GM19043 (cell line): Measurements from ENCODE around the gene PALM.

Source experiments
- ATAC-seq: cut with Tn5 transposase; IDR thresholded peaks from one replicate; pipeline ENCODE4 v1.9.1; 2021; ENCODE audit warnings: low read depth; ENCODE audit not compliant: unreplicated experiment

The PALM gene

DNA sequence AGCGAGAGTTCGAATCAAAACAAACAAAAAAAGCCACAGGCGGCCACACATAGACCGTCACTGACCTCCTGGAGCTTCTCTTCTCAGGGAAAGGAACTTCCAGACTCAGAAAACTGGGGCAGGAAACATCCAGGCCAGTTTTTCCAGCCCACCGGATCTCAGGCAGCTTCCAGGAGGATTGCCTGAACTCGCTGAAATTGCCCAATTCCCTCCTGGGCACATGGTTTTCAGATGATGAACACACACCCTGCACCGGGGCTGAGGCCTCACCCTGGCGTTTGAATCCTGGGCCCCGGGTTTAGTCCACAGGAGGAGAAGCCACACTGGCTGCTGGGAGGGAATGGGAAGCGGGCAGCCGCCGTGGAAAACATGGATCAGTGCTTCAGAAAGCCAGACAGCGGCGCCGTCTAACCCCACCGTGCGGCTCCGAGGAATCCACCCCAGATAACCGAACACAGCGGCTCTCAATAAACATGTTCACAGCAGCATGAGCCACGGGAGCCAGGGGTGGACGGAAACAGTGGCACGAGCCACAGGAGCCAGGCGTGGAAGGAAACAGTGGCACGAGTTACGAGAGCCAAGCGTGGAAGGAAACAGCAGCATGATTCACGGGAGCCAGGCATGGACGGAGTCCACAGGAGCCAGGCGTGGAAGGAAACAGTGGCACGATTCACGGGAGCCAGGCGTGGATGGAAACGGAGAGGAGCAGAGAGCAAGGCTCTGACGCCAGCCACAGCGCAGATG is 70.3 kb downstream of the PALM start:
- no peak for ATAC-seq

- no peak for ATAC-seq
Observed at GRCh38 chr19:780935-781334, 72.2 kb downstream of the PALM start.

- no peak for ATAC-seq
Observed at GRCh38 chr19:781800-782184, 73.1 kb downstream of the PALM start.

DNA sequence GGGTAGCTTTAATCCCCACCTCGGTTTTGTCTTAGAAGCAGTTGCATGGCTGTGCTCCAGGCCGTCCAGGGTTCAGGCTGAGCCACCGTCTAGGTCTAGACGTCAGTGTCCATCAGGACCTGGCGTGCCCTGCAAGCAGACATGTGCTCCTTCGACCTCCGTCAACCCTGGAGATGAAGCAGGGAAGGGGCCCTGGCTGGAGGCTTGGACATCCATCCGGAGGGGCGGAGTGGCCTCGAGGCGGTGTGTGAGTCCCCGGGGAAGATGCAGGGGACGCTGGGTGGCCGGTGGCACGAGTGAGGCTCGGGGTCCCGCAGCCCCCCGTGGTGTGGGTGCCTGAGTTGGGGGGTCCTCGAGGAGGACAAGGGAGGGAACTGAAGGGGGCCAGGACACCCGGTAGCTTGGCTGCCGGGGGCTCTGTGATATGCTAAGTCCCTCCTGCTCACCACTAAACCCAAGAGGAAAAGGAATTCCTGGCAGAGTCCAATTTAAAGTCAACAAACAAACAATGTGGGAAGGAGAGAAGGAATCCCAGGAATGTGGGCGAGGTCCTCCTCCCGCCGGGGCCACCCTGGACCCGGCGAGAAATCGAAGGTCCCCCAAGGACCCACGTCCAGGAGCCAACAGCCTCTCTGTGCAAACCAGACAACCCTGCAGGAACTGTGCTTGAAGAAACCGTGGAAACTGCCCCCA is 73.6 kb downstream of the PALM start:
- ATAC-seq, result no peak

DNA sequence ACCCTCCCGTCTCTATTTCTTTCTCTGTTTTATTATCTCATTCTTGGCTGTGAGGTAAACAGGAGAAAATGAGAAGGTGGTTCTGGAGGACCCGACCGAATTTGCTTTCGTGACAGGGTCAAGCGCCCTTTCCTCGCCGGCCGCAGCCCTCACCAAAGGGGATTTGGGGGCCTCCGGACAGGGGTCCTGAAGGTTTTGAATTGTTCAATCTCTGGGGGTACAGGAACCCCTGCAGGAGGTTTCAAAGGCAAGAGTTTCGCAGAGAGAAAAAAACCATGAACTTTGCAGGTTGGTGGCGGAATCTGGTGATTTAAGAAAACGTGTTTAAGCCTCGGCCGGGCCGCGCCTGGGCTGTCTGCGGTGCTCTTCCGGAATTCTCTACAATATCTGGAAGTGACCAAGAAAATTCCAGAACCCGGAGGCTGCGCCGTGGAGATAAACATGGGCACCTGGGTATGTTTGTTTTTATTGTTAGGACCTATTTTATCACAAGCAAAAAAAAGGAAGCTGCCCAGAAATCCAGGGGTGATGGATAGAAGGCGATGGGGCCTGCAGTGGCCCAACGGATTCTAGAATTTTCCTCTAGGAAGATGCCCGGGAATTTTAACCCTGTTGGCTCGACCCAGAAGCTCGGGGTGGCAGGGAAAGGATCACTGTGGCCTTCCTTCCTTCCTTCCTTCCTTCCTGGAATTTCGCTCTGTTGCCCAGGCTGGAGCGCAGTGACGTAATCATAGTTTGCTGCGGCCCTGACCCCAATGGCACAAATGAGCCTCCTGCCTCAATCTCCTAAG is 74.3 kb downstream of the PALM start:
- ATAC-seq, result no peak

- ATAC-seq, result no peak
Observed at GRCh38 chr19:784541-784940, 75.8 kb downstream of the PALM start.

DNA sequence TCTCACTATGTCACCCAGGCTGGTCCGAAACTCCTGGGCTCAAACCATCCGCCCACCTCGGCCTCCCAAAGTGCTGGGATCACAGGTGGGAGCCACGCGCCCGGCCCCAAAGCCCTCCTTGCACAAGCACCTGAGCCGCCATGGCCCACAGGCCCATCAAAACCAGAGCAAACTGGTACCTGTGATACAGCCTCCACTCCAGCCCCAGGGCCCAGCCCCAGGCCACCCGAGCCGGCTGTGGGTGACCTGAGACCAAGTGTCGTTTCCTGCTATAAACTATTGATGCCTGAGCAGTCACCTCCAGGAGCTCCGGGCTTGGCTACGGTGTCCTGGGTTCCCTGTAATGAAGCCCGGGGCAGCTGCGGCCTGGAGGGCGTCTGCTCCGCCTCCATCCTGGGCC is 78.8 kb downstream of the PALM start:
- no peak for ATAC-seq

GRCh38 chr19:788686-788982 is 79.9 kb downstream of the PALM start:
- no peak for ATAC-seq

DNA sequence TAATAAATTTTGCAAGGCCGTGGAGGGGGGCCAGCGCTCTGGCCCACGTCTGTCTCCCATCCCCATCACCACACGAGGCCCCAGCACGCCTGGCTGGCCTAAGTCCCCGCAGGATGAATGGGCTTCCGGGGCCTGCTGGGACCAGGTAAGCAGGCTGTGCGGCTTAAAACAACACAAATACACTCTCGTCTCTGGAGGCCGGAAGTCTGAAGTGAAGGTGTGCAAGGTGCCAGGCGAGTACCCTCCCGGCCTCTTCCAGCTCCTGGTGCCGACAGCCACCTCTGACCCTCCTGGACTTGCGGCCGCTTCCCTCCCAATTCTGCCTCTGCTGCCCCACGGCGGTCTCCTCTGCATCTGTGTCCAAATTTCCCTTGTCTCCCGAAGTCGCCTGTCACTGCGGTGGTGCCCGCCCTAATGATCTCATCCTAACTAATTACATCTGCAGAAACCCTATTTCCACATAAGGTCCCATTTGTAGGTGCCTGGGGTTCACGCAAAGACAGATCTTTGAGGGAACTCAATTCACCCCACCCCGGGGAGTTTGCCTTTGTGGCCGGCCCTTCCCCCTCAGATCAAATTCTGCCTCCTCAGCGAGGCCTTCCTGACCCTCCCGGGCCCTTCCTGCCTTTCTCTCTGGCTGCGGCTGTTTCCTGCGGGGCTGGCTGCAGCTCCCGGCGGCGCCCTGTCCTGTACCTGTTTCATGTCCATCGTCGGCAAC is 80.4 kb downstream of the PALM start:
- ATAC-seq, result no peak

DNA sequence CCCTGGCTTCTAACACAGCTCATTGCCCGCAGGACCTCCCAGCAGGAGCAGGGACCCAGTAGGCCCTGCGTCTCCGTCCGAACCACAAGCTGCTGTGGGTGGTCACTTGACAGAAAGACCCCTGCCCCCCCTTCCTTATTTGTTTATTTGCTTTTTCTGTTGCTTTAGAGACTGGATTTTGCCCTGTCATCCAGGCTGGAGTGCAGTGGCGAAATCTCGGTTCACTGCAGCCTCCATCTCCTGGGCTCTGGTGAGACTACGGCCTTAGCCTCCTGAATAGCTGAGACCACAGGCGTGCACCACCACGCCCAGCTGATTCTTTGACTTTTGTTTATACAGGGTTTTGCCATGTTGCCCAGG is 80.9 kb downstream of the PALM start:
- no peak for ATAC-seq

DNA sequence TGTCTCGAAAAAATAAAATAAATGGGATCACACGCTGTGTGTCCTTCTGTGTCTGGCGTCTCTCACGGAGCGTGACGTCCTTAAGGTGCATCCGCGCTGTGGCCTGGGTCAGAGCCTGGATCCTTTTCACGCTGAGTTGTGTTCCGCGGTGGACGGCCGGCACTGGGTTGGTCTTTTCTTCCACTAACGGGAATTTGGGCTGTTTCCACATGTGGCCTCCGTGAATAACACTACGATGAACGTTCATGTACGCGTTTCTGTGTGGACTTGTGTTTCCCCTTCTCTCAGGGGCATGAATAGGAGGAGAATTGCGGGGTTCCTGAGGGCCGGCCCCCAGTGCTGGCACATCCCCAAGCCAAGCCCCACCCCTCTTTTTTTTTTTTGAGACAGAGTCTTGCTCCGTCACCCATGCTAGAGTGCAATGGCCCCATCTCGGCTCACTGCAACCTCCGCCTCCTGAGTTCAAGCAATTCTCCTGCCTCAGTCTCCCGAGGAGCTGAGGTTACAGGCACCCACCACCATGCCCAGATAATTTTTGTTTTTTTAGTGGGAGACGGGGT is 82.4 kb downstream of the PALM start:
- no peak for ATAC-seq

GRCh38 chr19:791567-792305 is 83.0 kb downstream of the PALM start:
- no peak for ATAC-seq

DNA sequence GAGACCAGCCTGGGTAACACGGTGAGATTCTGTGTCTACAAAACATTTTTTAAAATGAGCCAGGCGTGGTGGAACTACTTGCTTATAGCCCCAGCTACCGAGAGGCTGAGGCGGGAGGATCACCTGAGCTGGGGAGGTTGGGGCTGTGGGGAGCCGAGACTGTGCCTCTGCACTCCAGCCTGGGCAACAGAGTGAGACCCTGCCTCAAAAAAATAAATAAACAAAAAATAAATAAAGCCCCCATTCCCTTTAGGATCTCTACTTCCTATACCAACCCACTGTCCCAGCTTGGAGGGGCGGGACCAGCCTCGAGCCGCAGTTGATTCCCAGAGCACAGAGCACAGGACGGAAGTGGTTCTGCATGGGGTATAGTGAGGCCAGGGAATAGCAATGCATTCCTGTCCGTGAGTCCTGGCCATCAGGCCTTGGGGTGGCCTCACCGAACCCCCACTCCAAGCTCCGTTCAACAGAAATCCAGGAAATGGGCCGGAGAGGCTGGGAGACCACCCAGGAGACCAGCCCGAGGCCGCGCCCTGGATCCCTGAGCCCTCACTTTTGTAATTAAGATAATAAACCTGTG is 83.7 kb downstream of the PALM start:
- ATAC-seq, result no peak

DNA sequence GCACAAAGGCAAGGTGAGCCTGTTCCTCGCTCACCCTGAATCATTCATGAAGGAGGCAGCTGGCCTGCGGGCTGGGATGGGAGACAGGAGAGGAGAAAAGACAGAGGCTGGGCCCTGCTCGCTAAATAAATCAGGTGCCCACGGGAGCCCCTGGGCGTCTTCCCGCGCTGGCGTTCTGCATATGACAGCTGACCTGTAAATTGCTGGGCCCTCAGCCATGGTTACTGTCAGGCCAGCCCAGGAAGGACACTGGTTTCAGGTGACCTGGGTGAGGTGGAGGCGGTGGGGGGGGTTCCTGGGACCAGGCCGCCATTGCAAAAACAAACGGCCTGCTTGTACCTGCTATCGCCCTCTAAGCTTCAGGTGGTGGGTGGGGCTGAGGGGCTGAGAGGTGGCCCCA is 85.1 kb downstream of the PALM start:
- no peak for ATAC-seq

DNA sequence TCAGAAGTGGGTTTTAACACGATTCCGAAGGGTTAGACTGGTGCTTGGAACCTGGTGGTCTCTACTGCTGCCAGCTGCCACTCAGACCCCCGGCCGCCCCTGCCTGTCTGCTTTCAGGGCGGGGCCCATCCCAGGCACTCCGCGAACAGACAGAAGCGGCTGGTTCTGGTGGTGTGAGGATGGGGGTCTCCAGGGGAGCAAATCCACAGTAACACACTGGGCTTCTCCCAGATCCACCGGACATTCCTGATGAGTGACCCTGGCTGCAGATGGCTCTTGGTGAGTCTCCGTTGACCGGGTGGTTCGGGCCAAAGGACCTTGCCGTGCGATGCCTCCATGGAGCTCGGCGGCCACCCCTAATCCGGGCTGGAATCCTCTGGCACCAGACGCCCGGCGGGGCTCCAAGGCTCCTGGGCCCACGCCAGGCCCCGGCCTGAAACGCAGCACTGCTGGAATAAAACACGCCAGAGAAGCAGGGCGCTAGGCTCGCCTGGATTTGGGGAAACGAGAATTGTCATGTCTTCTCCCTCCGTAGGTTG is 86.4 kb downstream of the PALM start:
- no peak for ATAC-seq

- ATAC-seq, result no peak
Observed at GRCh38 chr19:795691-796581, 87.2 kb downstream of the PALM start.

- peak; percentile 74 for ATAC-seq
Observed at GRCh38 chr19:796692-797527, 88.2 kb downstream of the PALM start, which contains the start of gene PTBP1. TSS of gene PTBP1 (plus strand) at chr19:797452. CDS start at chr19:797498, 46 bp downstream.
